Natural killer cell (primary cell): ENCODE results near the gene HAUS8. TPM values are rescaled to one million over a fixed set of nuclear protein-coding genes. Genes with fewer than 3 reads are reported as not detected.

Experiments used
- ATAC-seq, 3 donors: fragments of 150-1000 bp in 2 of 3; fragments of 200-7000 bp in 1 of 3; cut with Tn5 transposase; 1 replicate in 1 of 3; 2 replicates in 2 of 3; pipeline ENCODE4 v1.10.0; 2021; ENCODE audit warnings: mild to moderate bottlenecking in 2 of 3, moderate library complexity in 2 of 3
- DNase-seq, 2 donors: peaks; one replicate each; pipeline versions ENCODE4 v3.0.0 to v3.0.0-alpha.2; 2013 to 2021; ENCODE audit warnings: mixed read lengths in 1 of 2
- H3K27ac ChIP-seq: one replicate; pipeline ENCODE4 v1.5.1; 2013; ENCODE audit warnings: mild to moderate bottlenecking, low read length
- H3K27me3 ChIP-seq: one replicate; pipeline ENCODE4 v1.6.1; 2013; ENCODE audit warnings: low read length; ENCODE audit not compliant: control insufficient read depth, insufficient read depth
- H3K36me3 ChIP-seq: one replicate; pipeline ENCODE4 v1.6.1; 2013; ENCODE audit warnings: low read length; ENCODE audit not compliant: control insufficient read depth, insufficient read depth
- H3K4me1 ChIP-seq: one replicate; pipeline ENCODE4 v1.6.1; 2013; ENCODE audit warnings: low read length; ENCODE audit not compliant: control insufficient read depth, insufficient read depth
- H3K4me3 ChIP-seq: one replicate; pipeline ENCODE4 v1.5.1; 2013; ENCODE audit warnings: low read length
- H3K9me3 ChIP-seq: one replicate; pipeline ENCODE4 v1.6.1; 2013; ENCODE audit warnings: low read length; ENCODE audit not compliant: control insufficient read depth, insufficient read depth
- H3K27ac Mint-ChIP-seq, 2 donors: one replicate each; pipeline ENCODE4 v1.8.0; 2022; ENCODE audit warnings: mild to moderate bottlenecking in 2 of 2, mixed read lengths in 2 of 2, moderate library complexity in 1 of 2
- H3K27me3 Mint-ChIP-seq, 2 donors: one replicate each; pipeline ENCODE4 v1.8.0; 2022; ENCODE audit warnings: low read depth in 2 of 2, mixed read lengths in 2 of 2
- H3K36me3 Mint-ChIP-seq: one replicate; pipeline ENCODE4 v1.8.0; 2022; ENCODE audit warnings: mixed read lengths
- H3K4me1 Mint-ChIP-seq, 2 donors: one replicate each; pipeline ENCODE4 v1.8.0; 2022; ENCODE audit warnings: mixed read lengths in 2 of 2
- H3K4me3 Mint-ChIP-seq: one replicate; pipeline ENCODE4 v1.8.0; 2022; ENCODE audit warnings: mild to moderate bottlenecking, moderate library complexity, mixed read lengths
- H3K9me3 Mint-ChIP-seq, 2 donors: one replicate each; pipeline ENCODE4 v1.8.0; 2022; ENCODE audit warnings: mixed read lengths in 2 of 2
- WGBS: methylation state at CpG from one replicate; pipeline ENCODE4 v1.1.7; 2013; ENCODE audit warnings: missing lambda C conversion rate; ENCODE audit not compliant: insufficient coverage; 5-methylcytosine and 5-hydroxymethylcytosine counted together
- intact Hi-C: fragments of 100-400 bp; cut with micrococcal nuclease; formaldehyde crosslinking; loops from one replicate; pipeline ENCODE4 v1.14.2; 2022
- total RNA-seq, 4 donors: library from RNA; stranded (reverse); fragments of 120-200 nt in 1 of 4; gene quantifications; one replicate each; pipeline versions ENCODE4 v1.2.3 to v1.2.4, GENCODE V29; 2013 to 2022
- TF ChIP-seq, protein P1 (sequence below): fragments of 200-600 bp; IDR thresholded peaks from one replicate; pipeline ENCODE4 v1.8.0; 2022; ENCODE audit warnings: antibody characterized with exemption

The HAUS8 gene, protein sequence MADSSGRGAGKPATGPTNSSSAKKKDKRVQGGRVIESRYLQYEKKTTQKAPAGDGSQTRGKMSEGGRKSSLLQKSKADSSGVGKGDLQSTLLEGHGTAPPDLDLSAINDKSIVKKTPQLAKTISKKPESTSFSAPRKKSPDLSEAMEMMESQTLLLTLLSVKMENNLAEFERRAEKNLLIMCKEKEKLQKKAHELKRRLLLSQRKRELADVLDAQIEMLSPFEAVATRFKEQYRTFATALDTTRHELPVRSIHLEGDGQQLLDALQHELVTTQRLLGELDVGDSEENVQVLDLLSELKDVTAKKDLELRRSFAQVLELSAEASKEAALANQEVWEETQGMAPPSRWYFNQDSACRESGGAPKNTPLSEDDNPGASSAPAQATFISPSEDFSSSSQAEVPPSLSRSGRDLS
- 10 to 100 TPM; 10.3 to 13.5 (median 10.4) TPM for total RNA-seq
- 5.9 TPM for total RNA-seq (2013)

DNA sequence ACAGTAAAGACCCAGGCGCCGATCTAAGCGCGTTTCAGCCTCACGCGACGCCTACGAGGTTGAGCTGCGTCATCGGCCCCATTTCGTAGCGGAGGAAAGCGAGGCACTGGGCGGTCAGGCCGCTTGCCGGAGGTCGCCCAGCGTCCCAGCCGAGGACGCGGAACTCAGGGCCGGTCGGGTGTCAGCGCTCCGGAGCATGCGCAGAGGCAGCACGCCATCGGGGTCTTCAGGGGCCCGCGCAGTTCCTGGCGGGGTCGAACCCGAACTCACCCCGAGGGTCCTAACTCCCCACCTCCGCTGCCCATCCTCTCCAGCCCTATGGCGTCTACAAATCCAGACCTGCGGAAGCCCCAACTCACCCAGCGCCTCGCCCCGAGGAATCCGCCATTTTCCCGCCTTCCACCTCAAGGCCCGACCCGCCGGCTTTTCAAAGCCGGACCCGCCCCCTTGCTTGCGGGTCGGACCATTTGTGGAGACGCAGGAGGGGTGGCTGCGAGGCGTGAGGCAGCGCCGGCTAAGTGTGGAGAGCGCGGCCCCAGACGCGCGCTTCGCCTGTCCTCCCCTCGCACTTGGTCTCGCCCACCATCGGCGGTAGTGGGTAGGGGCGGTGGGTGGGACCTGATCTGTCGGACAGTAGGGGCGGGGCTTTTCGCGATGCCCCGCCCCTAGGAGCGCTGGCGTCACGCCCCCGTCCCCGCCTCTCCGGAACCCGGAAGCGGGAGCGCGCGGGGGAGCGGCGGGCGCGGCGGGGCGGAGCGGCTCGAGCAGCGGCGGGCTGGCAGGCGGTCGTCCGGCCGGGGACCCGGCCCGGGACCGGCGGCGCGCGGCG, at the start of gene HAUS8, which contains the start of gene MYO9B:
HAUS8 (minus strand) TSS at position 418 of the 829 bp plus-strand sequence; CDS start at position 388, 30 bp downstream.
MYO9B (plus strand) TSS at position 743 of the 829 bp plus-strand sequence. CDS start 25,941 bp downstream, outside the sequence.
- H3K27me3 ChIP-seq: no peaks in the 10 kb centered on the region
- H3K4me3 ChIP-seq: peak within 1 kb of the TSS; percentile 83
- Mint-ChIP-seq H3K4me1 (peaks cover 48 to 73% of the 10 kb centered on the region in 2 donors), H3K27ac (peak within 1 kb of the TSS; percentile 92 to 96), H3K9me3 (no peaks in the 10 kb centered on the region), H3K4me3 (peak within 1 kb of the TSS; percentile 98), H3K27me3 (peaks cover 0 to 3% of the 10 kb centered on the region in 2 donors), H3K36me3 (no peaks in the 10 kb centered on the region)
- peak; percentile 99 to 100 for DNase-seq
- WGBS: under 1% methylated on average over 103 of the region's 103 CpGs
- intact Hi-C loops: loop anchor here (1.0 to 2.0 kb wide), 2 partner anchors 50 to 151 kb away; partner anchors contain the start of gene OCEL1
- TF ChIP-seq, protein P1, sequence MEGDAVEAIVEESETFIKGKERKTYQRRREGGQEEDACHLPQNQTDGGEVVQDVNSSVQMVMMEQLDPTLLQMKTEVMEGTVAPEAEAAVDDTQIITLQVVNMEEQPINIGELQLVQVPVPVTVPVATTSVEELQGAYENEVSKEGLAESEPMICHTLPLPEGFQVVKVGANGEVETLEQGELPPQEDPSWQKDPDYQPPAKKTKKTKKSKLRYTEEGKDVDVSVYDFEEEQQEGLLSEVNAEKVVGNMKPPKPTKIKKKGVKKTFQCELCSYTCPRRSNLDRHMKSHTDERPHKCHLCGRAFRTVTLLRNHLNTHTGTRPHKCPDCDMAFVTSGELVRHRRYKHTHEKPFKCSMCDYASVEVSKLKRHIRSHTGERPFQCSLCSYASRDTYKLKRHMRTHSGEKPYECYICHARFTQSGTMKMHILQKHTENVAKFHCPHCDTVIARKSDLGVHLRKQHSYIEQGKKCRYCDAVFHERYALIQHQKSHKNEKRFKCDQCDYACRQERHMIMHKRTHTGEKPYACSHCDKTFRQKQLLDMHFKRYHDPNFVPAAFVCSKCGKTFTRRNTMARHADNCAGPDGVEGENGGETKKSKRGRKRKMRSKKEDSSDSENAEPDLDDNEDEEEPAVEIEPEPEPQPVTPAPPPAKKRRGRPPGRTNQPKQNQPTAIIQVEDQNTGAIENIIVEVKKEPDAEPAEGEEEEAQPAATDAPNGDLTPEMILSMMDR: no peak
- peaks cover 5% of the 10 kb centered on the region for H3K36me3 ChIP-seq
- H3K27ac ChIP-seq: peak within 1 kb of the TSS; percentile 81
- H3K4me1 ChIP-seq: peaks cover 57% of the 10 kb centered on the region
- peak; percentile 89 to 98 (median 89) for ATAC-seq
- H3K9me3 ChIP-seq: no peaks in the 10 kb centered on the region

DNA sequence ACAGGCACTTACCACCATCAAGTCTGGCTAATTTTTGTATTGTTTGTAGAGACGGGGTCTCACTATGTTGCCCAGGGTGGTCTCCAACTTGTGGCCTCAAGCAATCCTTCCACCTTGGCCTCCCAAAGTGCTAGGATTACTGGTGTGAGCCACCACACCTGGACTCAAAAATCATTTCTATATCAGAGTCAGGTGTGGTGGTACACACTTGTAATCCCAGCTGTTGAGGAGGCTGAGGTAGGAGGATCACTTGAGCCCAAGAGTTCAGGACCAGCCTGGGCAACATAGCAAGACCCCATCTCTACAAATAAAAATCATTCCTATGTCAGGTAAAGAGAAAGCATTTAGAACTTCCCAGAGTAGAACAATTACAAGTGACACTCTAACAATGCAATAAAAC, 48.8 kb upstream of the HAUS8 start:
- no peak for DNase-seq
- TF ChIP-seq, protein P1: no peak

DNA sequence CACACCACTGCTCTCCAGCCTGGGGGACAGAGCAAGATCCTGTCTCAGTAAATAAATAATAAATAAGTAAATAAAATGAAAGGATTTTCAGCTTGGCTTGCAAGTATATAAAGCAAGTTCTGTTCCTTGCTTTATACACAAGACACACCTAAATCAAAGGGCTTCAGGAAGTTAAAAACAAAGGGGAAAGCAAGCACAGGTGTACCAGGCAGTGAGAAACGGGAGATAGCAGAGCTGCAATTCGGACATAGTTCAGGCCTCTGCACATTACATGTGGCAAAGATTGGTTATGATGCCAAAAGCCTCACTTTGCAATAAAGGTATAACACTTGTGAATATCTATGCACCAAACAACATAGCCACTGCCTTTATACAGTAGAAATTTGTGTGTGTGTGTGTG, 47.8 kb upstream of the HAUS8 start:
- Histone ChIP-seq H3K27ac (no peak overlapping the region), H3K36me3 (peaks cover 4% of the 10 kb centered on the region), H3K4me1 (peaks cover 60% of the 10 kb centered on the region), H3K27me3 (no peaks in the 10 kb centered on the region), H3K9me3 (no peaks in the 10 kb centered on the region), H3K4me3 (no peak overlapping the region)
- peaks cover 36 to 73% of the 10 kb centered on the region in 2 donors for H3K4me1 Mint-ChIP-seq
- TF ChIP-seq, protein P1: no peak
- peak overlapping the region; percentile 45 for H3K4me3 Mint-ChIP-seq
- H3K9me3 Mint-ChIP-seq: no peaks in the 10 kb centered on the region
- DNase-seq (no peak), ATAC-seq (no peak)
- no peaks in the 10 kb centered on the region for H3K27me3 Mint-ChIP-seq
- H3K36me3 Mint-ChIP-seq: no peaks in the 10 kb centered on the region
- H3K27ac Mint-ChIP-seq: no peak overlapping the region
- intact Hi-C loops: no loop called here
- WGBS: 96% methylated on average over 2 of the region's 2 CpGs

More for the DNA sequence above, 48.8 kb upstream of the HAUS8 start:
- H3K4me3 ChIP-seq: no peak overlapping the region
- H3K27me3 Mint-ChIP-seq: no peaks in the 10 kb centered on the region
- intact Hi-C loops: loop anchor here (2.0 kb wide), 1 partner anchor 49 kb away; the partner anchor contains the start of genes HAUS8 and MYO9B
- 100% methylated on average over 1 of the region's 1 CpG for WGBS
- H3K4me1 Mint-ChIP-seq: peaks cover 41 to 79% of the 10 kb centered on the region in 2 donors
- no peaks in the 10 kb centered on the region for H3K9me3 ChIP-seq
- H3K36me3 Mint-ChIP-seq: no peaks in the 10 kb centered on the region
- peaks cover 6% of the 10 kb centered on the region for H3K36me3 ChIP-seq
- H3K27me3 ChIP-seq: no peaks in the 10 kb centered on the region
- no peaks in the 10 kb centered on the region for H3K9me3 Mint-ChIP-seq
- peak overlapping the region; percentile 97 for H3K27ac ChIP-seq
- no peak for ATAC-seq
- peak overlapping the region; percentile 96 to 100 for H3K27ac Mint-ChIP-seq
- H3K4me3 Mint-ChIP-seq: peak overlapping the region; percentile 82
- H3K4me1 ChIP-seq: peaks cover 70% of the 10 kb centered on the region
